ENCODE measurements around the gene PGAP3. TPM values are rescaled to one million over a fixed set of nuclear protein-coding genes. Genes with fewer than 3 reads are reported as not detected.
"Not testable (repeated sequence)": the region's sequence is repeated elsewhere in the genome, so short reads cannot be mapped to it uniquely, and the experiment has no call there.

PGAP3 gene
- total RNA-seq, 2 donors from 2014 or later: 44.6 to 50.0 TPM

- Histone ChIP-seq H3K9me3 (no peaks in the 10 kb centered on the region), H3K4me1 (replicated peaks) (peaks cover 29% of the 10 kb centered on the region), H3K27me3 (replicated peaks; ENCODE audit: insufficient read depth) (no peaks in the 10 kb centered on the region), H3K36me3 (no peaks in the 10 kb centered on the region), H3K27ac (peak overlapping the region; percentile 98), H3K4me3 (peak overlapping the region; percentile 98)
- DNase-seq (ENCODE audit: low spot score): no peak
- intact Hi-C loops (cut with DNase I): no loop called here
- WGBS: 1% methylated on average over 37 of the region's 57 CpGs
- TF ChIP-seq POLR2A (IDR thresholded peaks at IDR 0.05) (no peak), POLR2AphosphoS5 (IDR thresholded peaks at IDR 0.05) (no peak)
- TF ChIP-seq, protein P1, sequence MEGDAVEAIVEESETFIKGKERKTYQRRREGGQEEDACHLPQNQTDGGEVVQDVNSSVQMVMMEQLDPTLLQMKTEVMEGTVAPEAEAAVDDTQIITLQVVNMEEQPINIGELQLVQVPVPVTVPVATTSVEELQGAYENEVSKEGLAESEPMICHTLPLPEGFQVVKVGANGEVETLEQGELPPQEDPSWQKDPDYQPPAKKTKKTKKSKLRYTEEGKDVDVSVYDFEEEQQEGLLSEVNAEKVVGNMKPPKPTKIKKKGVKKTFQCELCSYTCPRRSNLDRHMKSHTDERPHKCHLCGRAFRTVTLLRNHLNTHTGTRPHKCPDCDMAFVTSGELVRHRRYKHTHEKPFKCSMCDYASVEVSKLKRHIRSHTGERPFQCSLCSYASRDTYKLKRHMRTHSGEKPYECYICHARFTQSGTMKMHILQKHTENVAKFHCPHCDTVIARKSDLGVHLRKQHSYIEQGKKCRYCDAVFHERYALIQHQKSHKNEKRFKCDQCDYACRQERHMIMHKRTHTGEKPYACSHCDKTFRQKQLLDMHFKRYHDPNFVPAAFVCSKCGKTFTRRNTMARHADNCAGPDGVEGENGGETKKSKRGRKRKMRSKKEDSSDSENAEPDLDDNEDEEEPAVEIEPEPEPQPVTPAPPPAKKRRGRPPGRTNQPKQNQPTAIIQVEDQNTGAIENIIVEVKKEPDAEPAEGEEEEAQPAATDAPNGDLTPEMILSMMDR (IDR thresholded peaks at IDR 0.05): no peak
These were observed 12.5 kb upstream of the PGAP3 start for GRCh38 chr17:39700148-39700987.

- peaks cover 24% of the 10 kb centered on the region for H3K4me1 ChIP-seq (replicated peaks)
- H3K27me3 ChIP-seq (replicated peaks; ENCODE audit: insufficient read depth): no peaks in the 10 kb centered on the region
- no peaks in the 10 kb centered on the region for H3K36me3 ChIP-seq
- intact Hi-C loops (cut with DNase I): no loop called here
- H3K4me3 ChIP-seq: peak within 1 kb of the TSS; percentile 98
- peak within 1 kb of the TSS; percentile 98 for H3K27ac ChIP-seq
- DNase-seq (ENCODE audit: low spot score): peak; percentile 86
- H3K9me3 ChIP-seq: no peaks in the 10 kb centered on the region
- TF ChIP-seq, protein P1 (IDR thresholded peaks at IDR 0.05): no peak
- TF ChIP-seq POLR2AphosphoS5 (IDR thresholded peaks at IDR 0.05) (peak; percentile 91), POLR2A (IDR thresholded peaks at IDR 0.05) (peak; percentile 83)
- 1% methylated on average over 20 of the region's 20 CpGs for WGBS
These were observed 11.9 kb upstream of the PGAP3 start, which contains the start of gene ERBB2 for GRCh38 chr17:39699818-39700147. Gene ERBB2 (plus strand): TSS chr17:39700064. CDS start chr17:39700239, 175 bp downstream.

GRCh38 chr17:39699157-39699817, 11.4 kb upstream of the PGAP3 start:
- intact Hi-C loops (cut with DNase I); DNase-seq (ENCODE audit: low spot score); H3K27me3 ChIP-seq (replicated peaks; ENCODE audit: insufficient read depth); H3K36me3 ChIP-seq; H3K9me3 ChIP-seq: not testable (repeated sequence)
- WGBS: 44% methylated on average over 11 of the region's 11 CpGs
- Histone ChIP-seq H3K4me3 (peak overlapping the region; percentile 98), H3K4me1 (replicated peaks) (peaks cover 20% of the 10 kb centered on the region), H3K27ac (peak overlapping the region; percentile 98)

- no peak overlapping the region for H3K4me3 ChIP-seq
- no peak for TF ChIP-seq POLR2AphosphoS5 (IDR thresholded peaks at IDR 0.05)
- no peak for TF ChIP-seq POLR2A (IDR thresholded peaks at IDR 0.05)
- TF ChIP-seq, protein P1 (IDR thresholded peaks at IDR 0.05): no peak
- H3K4me1 ChIP-seq (replicated peaks): peaks cover 13% of the 10 kb centered on the region
- intact Hi-C loops (cut with DNase I): no loop called here
- no peaks in the 10 kb centered on the region for H3K27me3 ChIP-seq (replicated peaks; ENCODE audit: insufficient read depth)
- H3K36me3 ChIP-seq: no peaks in the 10 kb centered on the region
- DNase-seq (ENCODE audit: low spot score): no peak
- no peak overlapping the region for H3K27ac ChIP-seq
- no peaks in the 10 kb centered on the region for H3K9me3 ChIP-seq
- 96% methylated on average over 5 of the region's 5 CpGs for WGBS
These were observed 10.1 kb upstream of the PGAP3 start for GRCh38 chr17:39697961-39698360.

DNA sequence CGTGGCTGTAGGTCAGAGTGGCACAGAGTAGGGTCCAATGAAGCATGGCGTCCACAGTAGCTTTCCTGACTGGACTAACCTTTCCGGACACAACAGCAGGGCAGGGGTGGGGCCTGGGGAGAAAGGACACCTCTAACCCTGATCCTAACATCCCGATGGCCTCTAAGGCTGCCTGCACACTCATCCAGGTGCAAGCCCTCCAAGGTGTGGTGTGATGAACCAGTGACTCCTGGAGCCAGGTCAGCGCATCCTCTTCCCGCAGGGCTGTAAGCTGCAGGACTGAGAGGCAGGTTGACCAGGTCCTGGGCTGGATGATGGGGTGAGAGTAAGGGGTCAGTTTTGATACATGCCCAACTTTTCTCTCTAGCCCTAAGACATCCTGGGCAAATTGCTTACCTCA, 8.9 kb upstream of the PGAP3 start:
- DNase-seq (ENCODE audit: low spot score): no peak
- Histone ChIP-seq H3K27ac (no peak overlapping the region), H3K4me1 (replicated peaks) (peaks cover 6% of the 10 kb centered on the region), H3K4me3 (no peak overlapping the region), H3K36me3 (no peaks in the 10 kb centered on the region), H3K27me3 (replicated peaks; ENCODE audit: insufficient read depth) (no peaks in the 10 kb centered on the region), H3K9me3 (no peaks in the 10 kb centered on the region)
- 88% methylated on average over 6 of the region's 6 CpGs for WGBS
- TF ChIP-seq, protein P1 (IDR thresholded peaks at IDR 0.05): no peak
- TF ChIP-seq POLR2A (IDR thresholded peaks at IDR 0.05) (no peak), POLR2AphosphoS5 (IDR thresholded peaks at IDR 0.05) (no peak)
- intact Hi-C loops (cut with DNase I): no loop called here
